CD4-positive, alpha-beta T cell treated with Interleukin-1 beta for 1 hour (primary cell): ENCODE data around the gene LHFPL3.
"Not testable (repeated sequence)": the region's sequence is repeated elsewhere in the genome, so short reads cannot be mapped to it uniquely, and the experiment has no call there.

ENCODE experiments used
- DNase-seq, 2 donors: peaks; one replicate each; pipeline ENCODE4 v3.0.0-alpha.2; 2020 to 2022

The LHFPL3 gene

DNA sequence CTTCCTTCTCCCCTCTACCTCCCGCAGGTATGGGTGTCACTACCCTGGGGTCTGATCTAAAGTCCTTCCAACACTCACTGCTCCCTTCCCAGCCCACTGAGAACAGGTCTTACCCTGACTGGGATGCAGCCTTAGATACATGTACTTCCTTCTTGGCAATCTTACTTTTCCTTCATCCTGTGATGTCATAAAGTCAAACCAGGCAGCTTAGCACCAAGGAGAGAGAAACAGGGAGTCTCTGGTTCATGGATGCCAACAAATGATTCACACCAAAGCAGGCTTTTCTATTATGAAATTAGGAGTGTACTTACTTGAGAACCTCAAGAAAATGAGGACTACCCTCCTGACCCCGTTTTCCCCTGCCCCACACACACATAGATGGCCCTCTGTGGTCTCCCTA lies 574.6 kb downstream of the LHFPL3 start:
- DNase-seq: no peak

DNA sequence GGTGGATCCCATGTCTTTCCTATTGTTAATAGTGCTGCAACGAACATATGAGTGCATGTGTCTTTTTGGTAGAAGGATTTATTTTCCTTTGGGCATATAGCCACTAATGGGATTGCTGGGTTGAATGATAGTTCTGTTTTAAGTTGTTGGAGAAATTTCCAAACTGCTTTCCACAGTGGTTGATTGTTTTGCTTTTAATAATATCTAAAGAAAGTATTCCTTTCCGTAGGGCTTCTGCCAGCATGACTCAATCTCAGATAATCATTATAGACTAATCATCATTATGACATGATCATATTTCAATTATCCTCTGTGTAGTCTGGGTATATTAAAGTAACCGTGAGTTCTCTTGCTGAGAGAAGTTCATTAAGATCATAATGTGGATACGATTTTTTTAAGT lies 575.4 kb downstream of the LHFPL3 start:
- no peak for DNase-seq

DNA sequence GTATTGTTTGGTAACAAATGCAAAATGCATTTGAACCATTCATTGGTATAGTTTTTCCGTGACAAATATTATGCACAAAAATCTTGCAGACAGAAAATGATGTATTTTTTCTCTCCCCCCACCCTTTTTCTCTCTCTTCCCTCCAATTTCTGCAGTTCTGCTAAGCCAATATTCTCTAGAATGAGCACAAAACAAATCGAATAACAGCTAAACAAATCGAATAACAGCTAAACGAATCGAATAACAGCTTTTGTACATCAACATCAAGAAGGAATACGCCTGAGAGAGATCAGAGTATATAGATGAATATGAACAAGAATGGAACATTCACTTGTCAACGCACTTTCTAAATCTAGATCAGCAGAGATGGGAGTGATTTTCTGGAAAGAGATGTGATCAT lies 577.6 kb downstream of the LHFPL3 start:
- no peak for DNase-seq

DNA sequence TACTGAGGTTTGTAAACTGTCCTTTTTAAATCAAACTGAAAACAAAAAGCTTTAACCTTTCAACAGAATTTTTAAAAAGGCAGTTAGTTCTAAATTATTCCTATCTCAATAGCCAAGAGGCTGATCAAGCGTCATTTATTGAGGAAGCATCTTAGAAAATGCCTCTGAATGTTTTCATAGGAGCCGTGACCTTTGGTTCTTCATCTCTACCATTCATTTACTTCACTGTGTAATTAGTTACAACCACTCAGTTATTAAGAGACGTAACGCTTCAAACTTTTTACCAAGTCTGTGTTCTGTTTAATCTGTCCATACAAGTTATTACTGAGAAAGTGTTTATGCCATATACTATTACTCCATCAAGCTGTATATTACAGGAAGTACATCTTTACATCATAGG lies 578.2 kb downstream of the LHFPL3 start:
- no peak for DNase-seq

DNA sequence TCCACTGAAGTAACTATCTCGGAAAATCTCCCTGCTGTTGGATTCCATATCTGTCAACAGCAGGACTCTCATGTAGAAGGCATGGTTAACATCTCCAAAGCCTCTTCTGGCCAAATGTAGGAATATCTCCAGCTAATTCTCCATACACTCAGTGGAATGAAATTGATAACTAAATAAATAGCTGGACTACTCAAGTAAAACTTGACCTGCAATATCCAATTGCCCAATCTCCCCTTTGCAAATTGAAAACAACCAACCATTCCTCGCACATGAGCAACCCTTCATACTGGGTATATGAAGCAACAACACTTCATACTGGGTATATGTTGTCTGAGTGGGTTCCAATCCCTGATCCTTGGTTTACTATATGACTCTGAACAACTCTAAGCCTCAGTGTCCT lies 580.2 kb downstream of the LHFPL3 start:
- DNase-seq: no peak

DNA sequence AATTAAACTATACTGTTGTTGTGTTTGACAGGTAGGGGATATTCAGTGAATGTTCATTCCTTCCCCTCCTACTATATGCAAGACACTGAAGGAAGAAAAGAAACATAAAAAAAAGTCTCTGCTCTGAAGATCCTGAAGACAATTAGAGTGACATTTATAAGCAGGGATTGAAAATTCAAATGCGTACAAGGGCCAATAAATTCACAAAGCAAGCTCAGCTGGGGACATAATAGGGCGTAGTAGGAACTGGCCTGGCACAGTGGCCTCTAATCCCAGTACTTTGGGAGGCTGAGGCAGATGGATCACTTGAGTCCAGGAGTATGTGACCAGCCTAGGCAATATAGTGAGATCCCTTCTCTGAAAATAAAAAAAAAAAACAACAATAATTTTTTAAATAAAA lies 580.7 kb downstream of the LHFPL3 start:
- DNase-seq: no peak

DNA sequence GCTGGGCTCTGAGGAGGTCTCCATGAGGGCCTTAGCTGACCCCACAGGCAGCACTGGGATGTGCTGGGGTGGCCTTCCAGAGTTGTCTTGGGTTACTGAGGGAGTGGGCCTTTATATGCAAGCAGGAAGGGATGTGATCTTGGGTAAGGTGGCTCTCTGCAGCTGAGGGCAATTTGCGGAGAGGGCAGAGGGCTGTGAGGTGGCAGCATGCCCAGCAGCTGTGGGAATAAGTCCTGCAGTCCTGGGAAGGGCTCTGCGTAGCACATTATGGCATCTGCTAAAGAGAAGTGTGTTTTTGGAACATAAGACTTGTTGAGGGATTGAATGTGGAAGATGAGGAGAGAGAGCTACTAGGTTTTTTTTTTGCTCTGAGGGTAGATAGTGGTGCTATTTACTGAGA lies 586.0 kb downstream of the LHFPL3 start:
- DNase-seq: no peak

DNA sequence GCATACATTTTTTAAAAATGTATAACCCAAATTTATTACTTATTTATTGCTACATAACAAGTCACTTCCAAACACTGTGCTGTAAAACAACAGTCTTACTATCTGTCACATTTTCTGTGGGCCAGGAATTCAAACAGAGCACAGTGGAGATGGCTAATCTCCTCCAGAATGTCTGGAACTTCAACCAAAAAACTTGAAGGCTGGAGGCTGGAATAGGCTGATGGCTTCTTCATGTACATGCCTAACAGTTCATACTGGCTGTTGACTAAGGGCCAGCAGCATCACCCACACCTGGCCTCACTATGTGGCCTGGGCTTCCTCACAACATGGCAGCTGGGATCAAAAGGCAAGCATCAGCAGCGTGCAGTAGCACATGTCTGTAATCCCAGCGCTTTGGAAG lies 593.2 kb downstream of the LHFPL3 start:
- DNase-seq: no peak

DNA sequence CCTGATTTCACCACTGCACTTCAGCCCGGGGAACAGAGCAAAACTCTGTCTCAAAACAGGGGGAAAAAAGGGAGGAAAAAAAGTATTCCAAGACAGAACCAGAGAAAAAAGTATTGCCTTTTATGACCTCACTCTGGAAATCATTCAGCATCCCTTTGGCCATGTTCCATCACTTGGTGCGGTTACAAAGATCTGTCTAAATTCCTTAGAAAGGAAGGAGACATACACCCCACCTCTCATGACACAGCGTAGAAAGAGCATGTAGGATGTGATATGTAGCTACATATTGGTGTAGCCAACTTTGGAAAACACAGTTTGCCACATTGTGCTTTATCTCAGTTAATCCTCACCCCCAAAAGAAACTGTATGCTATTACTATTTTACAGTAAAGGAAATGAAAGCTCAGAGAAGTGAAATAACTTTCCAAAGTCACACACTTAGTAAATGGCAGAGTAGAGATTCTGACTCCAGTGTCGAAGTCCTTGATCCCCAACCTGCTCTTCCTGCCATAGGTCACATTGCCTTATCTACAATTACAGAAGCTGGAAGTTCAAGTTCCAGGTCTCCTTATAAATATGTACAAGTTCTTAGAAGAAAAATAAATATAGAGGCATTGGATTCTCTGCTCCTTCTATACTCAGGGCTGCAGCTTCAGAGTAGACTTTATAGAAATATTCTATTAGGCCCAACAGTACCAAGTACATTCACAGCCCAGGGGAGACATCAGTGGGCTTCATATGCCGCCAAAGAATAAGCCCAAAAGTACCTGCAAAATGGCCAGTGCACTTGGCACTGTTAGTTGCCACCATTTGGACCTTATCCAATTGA lies 594.0 kb downstream of the LHFPL3 start:
- DNase-seq: no peak

DNA sequence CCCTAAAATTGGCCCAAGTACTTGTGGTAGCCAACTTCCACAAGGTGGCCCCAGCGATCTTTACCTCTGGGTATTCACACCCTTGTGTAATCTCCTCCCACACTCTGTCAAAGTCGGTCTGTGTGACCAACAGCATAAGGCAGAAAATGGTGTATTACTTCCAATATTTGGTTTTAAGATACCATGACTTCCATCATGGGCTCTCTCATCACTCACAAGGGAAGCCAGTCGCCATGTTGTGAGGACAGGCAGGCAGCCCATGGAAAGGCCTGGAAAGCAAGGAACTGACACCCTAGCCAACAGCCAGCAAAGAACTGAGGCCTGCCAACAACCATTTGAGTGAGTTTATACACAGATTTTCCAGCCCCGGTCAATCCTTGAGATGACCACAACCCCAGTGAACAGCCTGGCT lies 594.6 kb downstream of the LHFPL3 start:
- peak; percentile 79 to 83 for DNase-seq

DNA sequence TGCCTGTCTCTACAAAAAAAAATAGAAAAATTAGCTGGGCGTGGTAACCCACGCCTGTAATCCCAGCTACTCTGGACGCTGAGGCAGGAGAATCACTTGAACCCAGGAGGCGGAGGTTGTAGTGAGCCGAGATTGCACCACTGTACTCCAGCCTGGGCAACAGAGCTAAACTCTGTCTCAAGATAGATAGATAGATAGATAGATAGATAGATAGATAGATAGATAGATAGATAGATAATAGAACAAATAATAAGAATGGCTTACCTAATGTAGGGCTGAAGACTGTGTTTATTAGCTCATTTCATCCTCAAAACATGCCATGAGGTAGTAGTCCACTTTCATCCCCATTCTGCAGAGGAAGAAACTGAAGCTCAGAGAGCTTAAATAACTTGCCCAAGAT lies 597.8 kb downstream of the LHFPL3 start:
- not testable (repeated sequence) for DNase-seq

DNA sequence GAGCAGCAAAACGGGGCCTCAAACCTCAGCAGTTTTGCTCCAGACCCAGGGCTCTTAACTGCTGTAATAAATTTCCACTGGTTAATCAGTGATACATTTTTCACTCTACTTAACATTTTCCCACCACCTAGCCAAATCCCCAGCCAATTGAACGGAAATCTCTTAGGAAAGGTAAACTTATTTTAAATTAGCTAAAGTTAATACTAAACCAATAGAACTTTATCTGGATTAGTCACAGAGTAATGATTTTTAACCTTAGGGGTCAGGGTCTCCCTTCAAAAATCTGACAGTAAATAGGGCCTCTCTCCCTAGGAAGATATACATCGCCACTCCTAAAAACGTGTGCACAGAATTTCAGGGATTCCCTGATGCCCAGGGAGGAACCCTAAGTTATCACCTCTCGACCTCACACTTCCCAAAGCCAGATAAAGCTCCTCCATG lies 598.2 kb downstream of the LHFPL3 start:
- DNase-seq: no peak

DNA sequence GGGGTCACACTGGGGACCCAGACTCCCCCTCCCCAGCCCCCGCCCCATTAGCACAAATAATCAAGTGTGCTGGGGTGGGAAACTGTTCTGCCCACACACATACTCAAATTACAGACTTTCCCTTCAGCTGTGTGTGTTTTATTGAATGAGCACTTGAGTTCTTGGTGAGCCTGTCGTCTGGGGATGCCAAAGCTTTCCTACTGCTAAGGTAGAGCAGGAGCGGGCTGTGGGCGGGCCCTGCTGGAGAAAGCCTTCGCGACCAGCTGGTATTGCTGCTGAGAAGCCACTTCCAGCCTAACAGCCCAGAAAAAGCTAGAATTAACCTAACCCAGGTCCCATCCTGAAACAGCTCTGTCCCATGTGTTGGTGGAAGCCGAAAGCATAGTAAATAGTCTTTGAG lies 598.7 kb downstream of the LHFPL3 start:
- no peak for DNase-seq

DNA sequence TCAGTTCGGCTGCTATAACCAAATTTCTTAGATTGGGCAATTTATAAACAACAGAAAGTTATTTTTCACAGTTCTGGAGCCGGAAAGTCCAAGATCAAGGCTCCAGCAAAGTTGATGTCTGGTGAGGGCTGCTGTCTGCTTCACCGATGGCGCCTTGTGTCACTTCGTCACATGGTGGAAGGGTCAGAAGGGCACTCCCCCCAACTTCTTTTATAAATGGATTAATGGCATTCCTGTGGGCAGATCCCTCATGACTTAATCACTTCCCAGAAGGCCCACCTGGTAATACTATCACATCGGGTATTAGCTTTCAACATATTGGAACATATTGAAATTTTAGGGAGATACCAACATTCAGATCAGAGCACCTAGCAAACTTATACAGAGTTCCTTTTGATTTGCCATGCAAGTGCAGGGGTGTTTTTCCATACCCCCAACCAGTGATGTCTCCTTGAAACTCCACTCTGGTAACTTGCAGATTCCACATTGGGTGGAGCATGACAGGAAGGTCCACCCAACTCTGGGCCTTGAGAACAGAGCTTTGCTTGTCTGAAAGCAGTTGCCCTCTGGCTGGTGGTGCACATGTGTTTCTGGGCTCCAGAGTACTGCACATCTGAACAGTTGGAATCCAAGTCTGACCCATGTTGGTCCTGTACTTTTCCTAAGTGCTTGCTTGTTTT lies 600.5 kb downstream of the LHFPL3 start:
- DNase-seq: no peak

DNA sequence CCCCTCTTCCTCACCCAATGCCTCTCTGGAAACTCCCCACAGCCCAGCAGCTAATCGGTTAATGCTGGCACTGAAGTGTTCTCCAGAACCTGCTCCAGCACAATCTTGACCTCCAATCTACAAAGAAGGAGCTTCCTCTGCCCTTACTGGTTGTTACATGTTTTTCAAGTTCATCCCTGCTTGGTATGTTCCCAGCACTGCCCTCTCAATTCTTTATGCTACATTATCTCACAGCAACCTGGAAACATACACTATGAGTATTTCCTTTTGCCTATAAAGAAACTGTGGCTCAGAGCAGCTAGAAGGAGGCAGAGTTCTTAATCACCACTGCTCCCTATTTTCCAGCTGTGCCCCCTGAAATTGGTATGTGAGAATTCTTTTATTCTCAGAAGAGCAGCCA lies 601.5 kb downstream of the LHFPL3 start:
- DNase-seq: no peak

DNA sequence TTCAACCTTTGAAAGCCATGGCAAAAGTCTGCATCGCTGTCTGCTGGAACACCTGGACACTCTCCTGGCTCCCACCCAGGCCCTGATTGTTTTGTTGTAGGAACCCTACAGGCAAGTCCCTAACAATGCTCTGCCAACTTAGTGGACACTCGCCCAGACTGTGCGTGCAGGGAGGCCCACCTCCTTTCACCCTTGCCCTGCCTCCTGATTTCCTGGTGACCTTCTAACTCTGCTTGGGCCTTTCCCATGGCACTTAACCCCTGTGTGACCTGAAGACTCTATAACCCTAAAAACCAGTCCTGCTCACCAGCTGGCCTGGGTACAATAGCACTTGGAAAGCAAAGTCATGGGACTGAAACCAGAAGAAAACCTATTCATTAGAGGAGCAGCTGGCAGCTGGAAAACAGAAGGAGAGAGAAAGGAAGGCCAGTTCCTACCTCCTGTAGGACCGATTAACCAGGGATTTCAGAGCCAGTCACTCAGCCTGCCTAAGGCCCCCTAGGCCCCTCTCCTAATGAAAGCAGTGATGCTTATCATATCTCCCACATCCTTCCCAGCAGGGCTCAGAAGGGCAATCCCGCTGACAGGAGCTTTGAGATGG lies 602.9 kb downstream of the LHFPL3 start:
- DNase-seq: no peak

DNA sequence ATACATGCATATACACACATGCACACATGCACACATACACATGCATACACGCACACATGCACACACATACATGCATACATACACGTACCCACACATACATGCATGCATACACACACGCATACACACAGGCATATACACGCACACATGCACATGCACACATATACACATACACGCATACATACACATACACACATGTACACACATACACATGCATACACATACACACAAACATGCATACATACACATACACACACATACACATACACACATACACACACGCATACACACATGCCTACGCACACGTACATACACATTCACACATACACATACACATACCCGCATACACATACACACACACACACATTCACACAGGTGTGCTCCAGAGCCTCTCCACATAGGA lies 604.6 kb downstream of the LHFPL3 start:
- DNase-seq: no peak

DNA sequence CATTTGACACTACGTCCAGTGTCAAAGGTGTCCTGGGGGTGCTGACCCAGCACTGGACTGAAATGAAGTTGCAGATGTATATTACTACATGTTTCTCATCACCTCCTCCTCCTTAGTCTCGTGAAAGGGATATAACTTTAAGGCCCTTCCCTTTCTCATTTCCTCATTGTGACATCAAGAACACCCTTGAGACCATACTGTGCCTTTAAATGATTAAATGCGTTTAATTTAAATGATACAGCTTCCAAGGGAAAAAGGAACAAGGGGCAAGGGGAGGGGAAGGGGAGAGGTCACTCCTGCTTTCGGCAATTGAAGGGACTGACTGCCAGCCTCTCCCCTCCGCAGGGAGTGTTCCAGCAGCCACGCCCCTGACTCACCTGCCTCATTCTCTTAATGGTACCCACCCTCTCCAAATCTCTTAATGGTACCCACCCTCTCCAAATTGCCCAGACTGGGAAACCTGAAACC lies 605.2 kb downstream of the LHFPL3 start:
- no peak for DNase-seq

DNA sequence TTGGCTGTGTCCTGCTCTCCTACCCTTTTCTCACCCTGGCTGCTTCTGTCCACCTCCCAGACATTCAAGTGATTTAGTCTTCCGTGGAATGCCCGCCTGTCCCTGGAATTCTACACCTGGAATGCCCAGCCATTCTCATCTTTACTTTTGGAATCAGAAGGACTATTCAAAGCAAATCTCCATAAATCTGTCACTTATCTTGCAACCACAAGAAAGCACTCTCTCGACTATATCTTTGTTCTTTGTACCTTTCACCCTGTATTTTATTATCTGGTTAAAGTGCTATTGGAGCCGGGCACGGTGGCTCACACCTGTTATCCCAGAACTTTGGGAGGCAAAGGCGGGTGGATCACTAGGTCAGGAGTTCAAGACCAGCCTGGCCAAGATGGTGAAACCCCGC lies 606.3 kb downstream of the LHFPL3 start:
- DNase-seq: no peak

DNA sequence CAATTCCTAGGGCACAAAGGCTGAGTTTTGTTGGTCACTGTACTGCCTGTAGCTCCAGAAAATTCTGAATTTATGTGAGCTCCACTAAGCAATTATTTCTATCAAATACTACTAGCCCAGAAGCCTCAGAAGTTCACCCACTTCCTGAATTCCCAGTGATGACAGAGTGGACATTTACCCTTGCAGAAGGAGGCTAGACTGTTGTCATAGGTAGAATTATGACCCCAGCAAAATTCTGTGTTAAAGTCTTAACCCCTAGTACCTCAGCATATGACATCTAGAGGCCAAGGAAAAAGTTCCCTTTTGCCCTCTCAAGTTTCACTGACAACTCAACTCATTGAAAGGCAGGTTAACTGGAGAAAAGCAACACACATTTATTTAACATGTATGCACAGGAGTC lies 606.9 kb downstream of the LHFPL3 start:
- no peak for DNase-seq

DNA sequence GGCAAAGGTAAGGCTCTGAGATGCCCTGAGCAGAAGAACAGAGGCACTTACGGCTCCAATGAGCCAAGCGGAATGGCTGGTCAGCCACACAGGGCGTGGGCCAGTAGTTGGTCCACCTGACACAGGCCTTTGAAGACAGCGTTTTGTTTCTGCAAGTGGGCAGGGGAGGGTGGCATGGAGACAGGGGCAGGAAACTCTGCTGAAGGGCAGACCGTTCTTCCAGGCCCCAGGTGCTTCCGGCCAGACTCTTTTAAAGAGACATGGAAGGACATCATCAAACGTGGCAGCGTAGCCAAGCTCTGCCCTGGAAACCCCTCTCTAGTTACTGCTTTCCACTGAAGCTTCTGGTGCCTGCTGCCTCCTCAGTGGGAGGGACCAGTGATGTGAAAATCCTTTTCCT lies 608.1 kb downstream of the LHFPL3 start:
- no peak for DNase-seq

DNA sequence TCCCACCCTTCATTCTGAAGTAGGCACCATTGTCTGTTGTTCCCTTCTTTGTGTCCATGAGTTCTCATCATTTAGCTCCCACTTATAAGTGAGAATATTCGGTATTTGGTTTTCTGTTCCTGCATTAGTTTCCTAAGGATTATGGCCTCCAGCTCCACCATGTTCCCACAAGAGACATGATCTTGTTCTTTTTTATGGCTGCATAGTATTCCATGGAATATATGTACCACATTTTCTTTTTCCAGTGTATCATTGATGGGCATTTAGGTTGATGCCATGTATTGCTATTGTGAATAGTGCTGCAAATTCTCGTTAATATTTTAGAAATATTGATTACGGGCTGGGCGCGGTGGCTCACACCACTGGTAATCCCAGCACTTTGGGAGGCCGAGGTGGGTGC lies 609.1 kb downstream of the LHFPL3 start:
- DNase-seq: not testable (repeated sequence)

DNA sequence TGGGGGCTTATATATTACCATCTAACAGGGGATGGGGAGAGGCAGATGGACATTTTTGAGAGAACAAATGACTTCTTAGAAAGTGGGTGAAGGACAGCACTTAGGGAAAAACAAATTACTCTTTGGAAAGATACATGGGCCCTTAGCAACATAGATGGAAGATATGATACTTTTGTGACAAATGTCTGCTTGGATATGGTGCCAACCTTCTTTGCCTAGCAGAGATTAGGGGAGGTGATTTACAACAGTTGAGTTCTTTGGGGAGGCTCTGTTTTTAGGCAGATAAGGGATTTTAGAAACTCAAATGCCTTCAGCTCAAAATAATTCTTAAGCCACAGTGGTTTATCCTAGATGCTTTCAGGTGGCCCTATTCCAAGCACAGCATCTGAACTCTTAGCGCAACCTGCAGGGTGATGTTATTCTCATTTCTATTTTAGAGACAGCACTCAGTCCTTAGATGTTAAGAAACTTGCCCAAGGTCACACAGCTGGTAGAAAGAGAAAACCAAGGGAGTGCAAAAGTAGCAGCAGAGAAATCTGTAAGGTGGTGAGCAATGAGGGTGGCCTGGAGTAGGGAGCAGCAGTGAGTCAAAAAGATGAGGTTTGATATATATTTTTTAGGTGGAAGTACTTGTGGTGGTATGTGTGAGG lies 610.5 kb downstream of the LHFPL3 start:
- no peak for DNase-seq
